Posterior cingulate gyrus (tissue), 11 donors: ENCODE data around the gene MEF2D.

Source experiments
- DNase-seq, 10 donors: peaks; one replicate each; pipeline versions ENCODE4 v3.0.0 to v3.0.0-alpha.2; 2020 to 2021; ENCODE audit warnings: mixed read lengths in 3 of 10
- intact Hi-C: fragments of 100-400 bp; cut with DNase I; formaldehyde crosslinking; loops from one replicate; pipeline ENCODE4 v1.15.1; 2023

The MEF2D gene

DNA sequence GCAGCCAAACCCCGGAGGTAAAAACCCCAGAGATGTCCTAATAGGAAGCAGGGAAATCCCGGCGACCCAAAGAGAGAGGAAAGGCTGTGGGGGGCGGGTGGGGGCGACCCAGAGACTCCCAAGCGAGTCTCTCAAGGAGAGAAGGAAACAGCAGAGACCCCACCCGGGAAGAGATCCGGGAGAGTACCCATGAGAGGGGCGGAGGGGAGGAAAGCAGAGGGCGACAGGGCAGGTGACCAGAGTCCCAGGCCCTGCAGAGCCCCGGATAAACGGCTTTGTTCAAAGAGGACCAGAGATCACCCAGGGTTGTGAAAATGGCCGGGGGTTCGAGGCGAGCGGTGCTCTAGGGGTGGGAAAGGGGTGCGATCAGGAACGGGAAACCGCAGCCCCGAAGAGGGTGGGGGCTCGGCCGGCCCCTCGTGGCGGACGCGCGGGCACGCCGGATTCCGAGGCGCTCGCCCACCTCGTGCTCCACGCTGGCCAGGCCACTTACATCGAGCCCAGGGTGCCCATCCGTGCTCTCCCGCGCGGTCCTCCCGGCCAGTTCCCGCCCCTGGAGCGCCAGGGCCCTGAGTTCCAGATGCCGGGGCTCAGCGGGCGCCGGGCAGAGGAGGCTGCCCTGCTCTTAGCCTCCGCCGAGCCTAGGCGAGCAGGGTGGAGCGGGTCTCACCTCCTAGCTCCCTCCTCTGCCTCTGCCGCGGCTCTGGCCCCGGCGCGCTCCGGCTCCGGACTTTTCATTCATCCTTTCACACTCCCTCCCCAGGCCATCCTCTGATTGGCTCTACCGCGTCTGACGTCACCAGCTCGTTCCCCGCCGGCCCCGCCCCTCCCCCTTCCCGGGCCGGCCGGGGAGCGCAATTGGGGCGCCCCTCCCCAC, 79.3 kb downstream of the MEF2D start:
- intact Hi-C loops, result no loop called here
- DNase-seq, result peak; percentile 87 to 98 (median 92)

DNA sequence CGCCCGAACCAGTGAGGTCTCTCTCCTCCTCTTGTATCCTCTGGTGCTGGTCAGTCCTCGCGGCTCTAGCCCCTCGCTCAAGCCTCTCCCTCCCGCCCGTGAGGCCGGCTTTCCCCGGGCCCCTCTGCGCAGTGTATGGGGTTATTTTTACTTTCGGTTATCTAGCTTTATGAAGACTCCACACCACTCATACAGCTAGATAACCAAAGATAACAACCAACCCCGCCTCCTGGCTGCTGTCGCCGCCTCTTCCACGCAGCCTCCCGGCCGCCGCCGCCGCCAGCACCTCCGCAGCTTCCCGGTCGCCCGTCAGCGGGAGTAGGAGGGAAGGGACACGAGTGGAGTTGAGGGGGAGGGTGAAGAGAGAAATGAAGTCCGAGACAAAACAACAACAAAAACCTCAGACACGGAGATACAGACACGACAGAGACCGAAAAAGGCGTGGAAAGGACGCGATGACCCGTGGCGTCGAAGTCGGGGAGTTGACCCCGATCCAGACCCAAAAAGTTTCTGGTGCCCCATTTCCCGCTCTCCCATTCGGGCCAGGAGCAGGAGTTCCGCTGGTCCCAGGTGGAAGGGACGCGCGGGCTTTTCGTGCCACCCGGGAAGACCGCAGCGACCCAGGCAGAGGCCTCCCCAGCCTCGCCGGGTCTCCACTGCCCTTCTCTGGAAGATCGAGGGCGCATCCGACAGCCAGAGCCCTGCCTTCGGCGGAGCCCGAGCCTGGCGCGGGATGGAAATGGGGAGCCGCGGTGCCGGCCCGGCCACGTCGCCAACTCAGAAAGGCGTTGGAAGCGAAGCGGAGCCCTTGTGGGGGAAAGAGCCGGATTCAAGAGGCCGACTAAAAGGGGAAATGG, 80.1 kb downstream of the MEF2D start:
- peak in 2 of 10 donors; percentile 78 to 86 for DNase-seq
- intact Hi-C loops, result no loop called here

DNA sequence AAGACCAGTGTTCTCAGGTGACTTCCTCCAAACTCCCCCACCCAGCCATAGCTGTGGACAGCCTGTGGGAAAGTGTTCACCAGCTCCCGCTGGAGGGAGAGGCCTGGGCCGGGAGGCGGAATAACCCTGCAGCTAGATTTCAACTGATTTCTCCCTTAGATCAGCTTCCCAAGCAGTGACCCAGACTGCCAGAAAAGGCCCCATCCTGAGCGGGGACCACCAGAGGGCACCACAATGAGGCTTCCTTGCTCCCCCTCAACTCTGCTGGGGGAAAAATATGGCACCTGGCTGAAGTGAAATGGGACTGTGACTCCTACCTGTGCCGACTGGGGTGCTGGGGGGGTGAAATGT, 80.7 kb downstream of the MEF2D start:
- DNase-seq, result peak in 2 of 10 donors; percentile 76 to 84
- intact Hi-C loops, result no loop called here

DNA sequence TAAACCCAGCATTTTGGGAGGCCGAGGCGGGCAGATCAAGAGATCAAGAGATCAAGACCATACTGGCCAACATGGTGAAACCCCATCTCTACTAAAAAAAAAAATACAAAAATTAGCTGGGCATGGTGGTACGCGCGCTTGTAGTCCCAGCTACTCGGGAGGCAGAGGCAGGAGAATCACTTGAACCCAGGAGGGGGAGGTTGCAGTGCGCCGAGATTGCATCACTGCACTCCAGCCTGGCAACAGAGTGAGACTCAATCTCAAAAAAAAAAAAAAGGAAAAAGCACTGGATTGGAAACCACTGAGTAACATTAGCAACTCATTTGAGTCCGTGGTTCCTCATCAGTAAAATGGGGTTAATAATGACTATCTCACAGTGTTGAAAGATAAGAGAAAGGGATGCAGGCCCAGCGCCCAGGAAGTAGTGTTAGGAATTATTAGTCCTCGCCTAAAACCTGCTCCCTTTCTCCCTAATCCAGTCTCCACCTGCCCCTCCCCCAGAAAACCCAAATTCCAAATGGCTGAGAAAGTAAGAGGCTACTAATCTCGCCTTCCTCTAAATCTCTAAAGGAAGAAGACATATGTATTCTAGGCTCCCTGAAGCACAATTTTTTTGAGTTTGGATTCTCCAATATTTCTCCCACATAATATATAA, 82.0 kb downstream of the MEF2D start:
- DNase-seq, result peak in 2 of 10 donors; percentile 72 to 85
- intact Hi-C loops, result no loop called here

DNA sequence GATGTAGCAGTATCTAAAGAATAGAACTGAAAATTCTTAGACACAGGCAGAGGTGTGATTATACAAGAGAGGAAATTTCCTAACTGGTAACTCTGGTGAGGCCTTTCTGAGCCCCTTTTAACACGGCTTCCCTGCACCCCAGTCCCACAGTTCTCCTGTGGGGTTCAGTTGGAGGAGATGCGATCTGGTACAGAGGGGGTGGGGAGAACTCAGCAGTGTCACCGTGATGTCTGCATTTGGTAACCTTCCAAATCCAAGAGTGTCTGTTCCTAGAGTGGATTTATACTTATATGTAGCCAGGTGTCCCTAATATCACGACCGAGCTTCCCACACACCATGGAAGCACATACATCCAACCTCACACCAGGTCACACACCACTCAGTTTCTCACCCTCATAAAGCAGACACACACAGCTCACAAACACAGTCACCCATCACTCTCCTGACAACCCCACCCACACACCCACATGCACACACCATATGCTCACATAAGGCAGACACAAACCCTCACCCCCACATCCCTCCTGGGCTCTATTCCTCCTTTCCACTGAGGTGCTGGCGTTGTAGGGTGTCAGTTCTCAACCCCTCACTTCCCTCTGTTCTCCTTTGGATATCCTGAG, 83.1 kb downstream of the MEF2D start:
- DNase-seq, result peak in 4 of 10 donors; percentile 65 to 93 (median 79)
- intact Hi-C loops, result no loop called here

DNA sequence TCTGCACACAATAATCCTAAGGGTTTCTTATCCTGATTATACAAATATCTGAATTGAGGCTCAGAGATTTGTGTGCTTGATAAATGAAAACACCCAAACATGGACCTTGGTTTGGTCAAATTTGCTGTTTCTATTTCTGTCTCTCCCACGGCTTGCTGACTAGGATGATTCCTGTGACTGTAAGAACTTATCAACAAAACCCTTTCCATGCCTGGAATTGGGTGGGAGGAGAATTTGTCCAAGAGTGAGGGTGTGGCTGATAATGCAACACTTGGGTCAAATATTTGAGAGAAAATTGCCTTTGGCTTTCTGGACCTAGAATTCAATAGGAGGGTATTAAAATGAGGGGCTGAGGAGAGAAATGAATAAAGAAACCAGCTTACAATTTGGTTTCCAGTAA, 83.6 kb downstream of the MEF2D start:
- no peak for DNase-seq
- intact Hi-C loops, result no loop called here

DNA sequence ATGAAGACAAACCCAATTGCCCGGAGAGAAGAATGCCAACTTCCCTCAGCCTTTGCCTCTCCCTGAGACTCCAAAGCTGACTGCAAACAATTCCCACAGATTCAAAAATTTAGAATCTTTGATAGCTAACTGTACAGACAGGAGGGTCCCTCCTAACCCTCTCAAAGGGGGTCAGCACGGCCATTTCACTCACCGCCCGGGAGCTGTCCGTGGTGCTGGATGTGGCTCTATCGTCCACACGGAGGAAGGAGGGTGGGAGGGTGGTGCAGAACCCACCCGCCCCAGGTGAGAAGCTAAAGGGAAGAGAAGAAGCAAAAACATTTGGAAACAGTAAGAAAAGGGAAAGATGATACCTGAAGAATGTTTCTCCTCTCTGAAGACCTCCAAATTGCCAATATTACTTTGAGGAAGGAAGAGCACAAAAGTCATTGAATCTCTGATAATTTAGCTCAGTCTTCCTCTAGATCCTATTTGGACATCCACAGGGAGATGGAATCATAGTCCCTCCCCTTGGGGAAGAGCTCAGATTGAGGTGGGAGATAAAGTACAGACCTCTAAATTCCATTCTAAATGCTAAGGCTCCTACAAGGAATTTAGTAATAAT, 86.0 kb downstream of the MEF2D start:
- peak in 3 of 10 donors; percentile 11 to 89 (median 55) for DNase-seq
- intact Hi-C loops, result no loop called here
